Kidney epithelial cell (primary cell): ENCODE data around the gene ASPHD1. TPM values are rescaled to one million over a fixed set of nuclear protein-coding genes. Genes with fewer than 3 reads are reported as not detected.

Source experiments
- DNase-seq: peaks from one replicate; pipeline ENCODE4 v3.0.0-alpha.2; 2010; ENCODE audit warnings: low read depth
- H3K27me3 ChIP-seq: 2 replicates; pipeline ENCODE4 v1.6.0; 2011; ENCODE audit warnings: low read length; ENCODE audit not compliant: control insufficient read depth, insufficient read depth
- H3K36me3 ChIP-seq: 2 replicates; pipeline ENCODE4 v1.5.1; 2011; ENCODE audit warnings: low read length; ENCODE audit not compliant: control insufficient read depth, insufficient read depth
- H3K4me3 ChIP-seq: 2 replicates; pipeline ENCODE4 v1.5.1; 2011; ENCODE audit warnings: low read depth, mild to moderate bottlenecking, control low read depth, low read length
- CTCF ChIP-seq: IDR thresholded peaks from 2 replicates; pipeline ENCODE4 v1.5.1; 2011; ENCODE audit warnings: mild to moderate bottlenecking, moderate library complexity, low read length, control low read depth, inconsistent platforms; ENCODE audit not compliant: insufficient read depth, poor library complexity, severe bottlenecking
- total RNA-seq: library from RNA; depleted of rRNA; stranded (reverse); fragments of >200 nt; gene quantifications from 2 replicates; pipeline ENCODE4 v1.2.3, GENCODE V29; 2015

The ASPHD1 gene
- total RNA-seq, 1 donor from 2014 or later, result 10.2 TPM

GRCh38 chr16:29911676-29912010 lies 11.4 kb downstream of the ASPHD1 start:
- no peak for DNase-seq
- H3K36me3 ChIP-seq, result no peaks in the 10 kb centered on the region
- no peak overlapping the region for H3K4me3 ChIP-seq
- TF ChIP-seq CTCF, result no peak
- H3K27me3 ChIP-seq, result no peaks in the 10 kb centered on the region

DNA sequence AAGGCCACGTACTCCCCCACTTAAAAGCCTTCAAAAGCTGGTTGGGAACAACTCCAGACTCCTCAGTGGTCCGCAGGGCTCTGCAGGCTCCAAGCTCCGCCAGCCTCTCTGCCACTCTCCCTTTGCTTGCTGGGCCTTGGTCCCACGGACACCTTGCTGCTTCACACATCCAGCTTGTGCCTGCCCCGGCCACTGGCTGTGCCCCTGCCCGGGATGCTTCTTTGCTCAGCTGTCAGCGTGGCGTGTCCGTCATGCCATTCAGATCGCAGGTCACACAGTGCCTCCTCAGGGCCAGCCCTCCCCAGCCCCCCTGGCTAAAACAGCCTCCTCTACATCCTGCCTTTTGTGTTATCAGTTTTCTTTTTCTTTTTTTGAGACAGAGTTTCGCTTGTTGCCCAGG lies 11.8 kb downstream of the ASPHD1 start:
- H3K27me3 ChIP-seq, result no peaks in the 10 kb centered on the region
- no peak for DNase-seq
- TF ChIP-seq CTCF, result no peak
- H3K36me3 ChIP-seq, result no peaks in the 10 kb centered on the region
- H3K4me3 ChIP-seq, result no peak overlapping the region

GRCh38 chr16:29913514-29913913 lies 13.2 kb downstream of the ASPHD1 start:
- no peak overlapping the region for H3K4me3 ChIP-seq
- no peak for TF ChIP-seq CTCF
- DNase-seq, result no peak
- H3K36me3 ChIP-seq, result no peaks in the 10 kb centered on the region
- H3K27me3 ChIP-seq, result no peaks in the 10 kb centered on the region

DNA sequence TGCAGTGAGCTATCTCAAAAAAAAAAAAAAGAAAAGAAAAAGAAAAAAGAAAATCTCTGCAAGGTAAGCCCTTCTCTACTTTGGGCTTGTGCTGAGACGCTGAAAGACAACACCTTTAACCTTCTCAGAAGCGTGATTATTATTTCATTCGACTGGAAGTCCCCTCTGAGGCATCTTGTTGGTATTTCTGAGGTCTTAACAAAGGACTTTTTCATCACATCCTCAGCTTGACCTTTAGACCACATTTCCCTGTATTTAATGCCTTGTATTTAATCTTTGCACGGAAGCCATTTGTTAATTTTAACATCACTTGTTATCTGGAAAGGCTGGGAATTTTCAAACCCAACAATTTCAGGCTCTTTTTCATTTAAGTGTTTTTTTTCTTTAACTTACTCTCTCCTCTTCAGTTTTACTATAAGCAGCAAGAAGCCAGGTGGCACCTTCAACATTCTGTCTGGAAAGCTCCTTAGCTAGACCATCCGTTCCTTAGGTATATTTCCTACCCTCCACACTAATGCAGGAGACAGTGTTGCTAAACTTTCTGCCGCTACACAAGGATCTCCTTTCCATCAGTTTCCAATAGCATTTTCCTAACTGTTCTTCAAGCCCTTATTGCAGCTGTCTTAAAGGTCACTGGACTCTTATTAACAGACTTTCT lies 15.4 kb downstream of the ASPHD1 start:
- DNase-seq, result no peak
- Histone ChIP-seq H3K4me3 (no peak overlapping the region), H3K27me3 (no peaks in the 10 kb centered on the region), H3K36me3 (no peaks in the 10 kb centered on the region)
- TF ChIP-seq CTCF, result no peak

- H3K27me3 ChIP-seq, result no peaks in the 10 kb centered on the region
- no peak for TF ChIP-seq CTCF
- no peak for DNase-seq
- no peak overlapping the region for H3K4me3 ChIP-seq
- no peaks in the 10 kb centered on the region for H3K36me3 ChIP-seq
Observed at GRCh38 chr16:29916979-29917378, 16.7 kb downstream of the ASPHD1 start.
